ENCODE measurements around the gene VASH2.
A peak's percentile ranks its signal among the peaks of the same experiment; 100 is the strongest.

Gene VASH2

GRCh38 chr1:212982430-212983152 is 32.2 kb downstream of the VASH2 start:
- Histone ChIP-seq H3K4ac (ENCODE audit: low read depth in 1 of 2, low read length in 2 of 2) (no peak overlapping the region), H3K18ac (ENCODE audit: low read depth in 1 of 2, low read length in 2 of 2) (no peak overlapping the region), H2BK15ac (ENCODE audit: low read depth, poor library complexity, severe bottlenecking) (no peak overlapping the region), H3K9ac (ENCODE audit: low read length) (no peak overlapping the region), H3K36me3 (ENCODE audit: control insufficient read depth in 1 of 2, insufficient read depth in 2 of 2, low read depth in 1 of 2, low read length in 2 of 2) (no peaks in the 10 kb centered on the region), H3K4me3 (ENCODE audit: insufficient read depth in 1 of 2, low read depth in 1 of 2, low read length in 2 of 2) (no peak overlapping the region), H3K4me2 (ENCODE audit: low read length, poor library complexity, severe bottlenecking) (no peak overlapping the region), H2AFZ (ENCODE audit: low read depth, low read length) (no peak overlapping the region), H4K91ac (ENCODE audit: low read length) (no peak overlapping the region), H3K79me1 (replicated peaks; ENCODE audit: low read length, poor library complexity, severe bottlenecking) (no peaks in the 10 kb centered on the region), H2BK12ac (ENCODE audit: low read length in 2 of 2) (no peak overlapping the region), H4K8ac (ENCODE audit: low read length) (no peak overlapping the region), H3K27me3 (ENCODE audit: control insufficient read depth in 1 of 2, insufficient read depth in 1 of 2, low read length in 2 of 2) (peaks cover 0 to 67% of the 10 kb centered on the region in 2 experiments), H2BK5ac (ENCODE audit: low read depth, low read length, poor library complexity, severe bottlenecking) (no peak overlapping the region), H3K27ac (ENCODE audit: low read length, poor library complexity, severe bottlenecking) (no peak overlapping the region), H2AK5ac (ENCODE audit: low read length, severe bottlenecking) (no peak overlapping the region), H2BK120ac (ENCODE audit: low read depth, low read length) (no peak overlapping the region), H3K23ac (ENCODE audit: low read length in 2 of 2) (peak overlapping the region in 1 of 2 experiments; percentile 18), H3K9me3 (ENCODE audit: control insufficient read depth, low read length) (no peaks in the 10 kb centered on the region), H3K14ac (ENCODE audit: low read length in 2 of 2) (no peak overlapping the region), H3K4me1 (ENCODE audit: control insufficient read depth, insufficient read depth, low read depth, low read length) (peaks cover 7% of the 10 kb centered on the region)
- DNase-seq, result no peak
- WGBS, result 91% methylated on average over 4 of the region's 6 CpGs

GRCh38 chr1:212983482-212983881 is 33.1 kb downstream of the VASH2 start:
- Histone ChIP-seq H4K91ac (ENCODE audit: low read length) (no peak overlapping the region), H3K14ac (ENCODE audit: low read length in 2 of 2) (no peak overlapping the region), H3K18ac (ENCODE audit: low read depth in 1 of 2, low read length in 2 of 2) (no peak overlapping the region), H3K36me3 (ENCODE audit: control insufficient read depth in 1 of 2, insufficient read depth in 2 of 2, low read depth in 1 of 2, low read length in 2 of 2) (no peaks in the 10 kb centered on the region), H3K79me1 (replicated peaks; ENCODE audit: low read length, poor library complexity, severe bottlenecking) (no peaks in the 10 kb centered on the region), H2BK120ac (ENCODE audit: low read depth, low read length) (no peak overlapping the region), H3K4ac (ENCODE audit: low read depth in 1 of 2, low read length in 2 of 2) (no peak overlapping the region), H2BK15ac (ENCODE audit: low read depth, poor library complexity, severe bottlenecking) (no peak overlapping the region), H2BK12ac (ENCODE audit: low read length in 2 of 2) (no peak overlapping the region), H3K4me1 (ENCODE audit: control insufficient read depth, insufficient read depth, low read depth, low read length) (peaks cover 7% of the 10 kb centered on the region), H2AK5ac (ENCODE audit: low read length, severe bottlenecking) (no peak overlapping the region), H3K9me3 (ENCODE audit: control insufficient read depth, low read length) (no peaks in the 10 kb centered on the region), H4K8ac (ENCODE audit: low read length) (no peak overlapping the region), H2BK5ac (ENCODE audit: low read depth, low read length, poor library complexity, severe bottlenecking) (no peak overlapping the region), H3K27me3 (ENCODE audit: control insufficient read depth in 1 of 2, insufficient read depth in 1 of 2, low read length in 2 of 2) (peaks cover 0 to 58% of the 10 kb centered on the region in 2 experiments), H3K9ac (ENCODE audit: low read length) (no peak overlapping the region), H3K4me2 (ENCODE audit: low read length, poor library complexity, severe bottlenecking) (no peak overlapping the region), H3K23ac (ENCODE audit: low read length in 2 of 2) (no peak overlapping the region), H3K4me3 (ENCODE audit: insufficient read depth in 1 of 2, low read depth in 1 of 2, low read length in 2 of 2) (no peak overlapping the region), H3K27ac (ENCODE audit: low read length, poor library complexity, severe bottlenecking) (no peak overlapping the region), H2AFZ (ENCODE audit: low read depth, low read length) (no peak overlapping the region)
- 78% methylated on average over 2 of the region's 3 CpGs for WGBS
- no peak for DNase-seq

- DNase-seq, result no peak
- Histone ChIP-seq H3K4me2 (ENCODE audit: low read length, poor library complexity, severe bottlenecking) (no peak overlapping the region), H3K9ac (ENCODE audit: low read length) (no peak overlapping the region), H2BK5ac (ENCODE audit: low read depth, low read length, poor library complexity, severe bottlenecking) (no peak overlapping the region), H3K27ac (ENCODE audit: low read length, poor library complexity, severe bottlenecking) (no peak overlapping the region), H3K14ac (ENCODE audit: low read length in 2 of 2) (no peak overlapping the region), H3K23ac (ENCODE audit: low read length in 2 of 2) (no peak overlapping the region), H2BK120ac (ENCODE audit: low read depth, low read length) (no peak overlapping the region), H3K27me3 (ENCODE audit: control insufficient read depth in 1 of 2, insufficient read depth in 1 of 2, low read length in 2 of 2) (peaks cover 0 to 46% of the 10 kb centered on the region in 2 experiments), H3K79me1 (replicated peaks; ENCODE audit: low read length, poor library complexity, severe bottlenecking) (no peaks in the 10 kb centered on the region), H3K18ac (ENCODE audit: low read depth in 1 of 2, low read length in 2 of 2) (no peak overlapping the region), H3K4me1 (ENCODE audit: control insufficient read depth, insufficient read depth, low read depth, low read length) (peaks cover 7% of the 10 kb centered on the region), H4K8ac (ENCODE audit: low read length) (no peak overlapping the region), H4K91ac (ENCODE audit: low read length) (no peak overlapping the region), H3K36me3 (ENCODE audit: control insufficient read depth in 1 of 2, insufficient read depth in 2 of 2, low read depth in 1 of 2, low read length in 2 of 2) (peaks cover 0 to 5% of the 10 kb centered on the region in 2 experiments), H2AK5ac (ENCODE audit: low read length, severe bottlenecking) (no peak overlapping the region), H3K4ac (ENCODE audit: low read depth in 1 of 2, low read length in 2 of 2) (no peak overlapping the region), H2AFZ (ENCODE audit: low read depth, low read length) (no peak overlapping the region), H2BK12ac (ENCODE audit: low read length in 2 of 2) (no peak overlapping the region), H3K4me3 (ENCODE audit: insufficient read depth in 1 of 2, low read depth in 1 of 2, low read length in 2 of 2) (no peak overlapping the region), H3K9me3 (ENCODE audit: control insufficient read depth, low read length) (no peaks in the 10 kb centered on the region), H2BK15ac (ENCODE audit: low read depth, poor library complexity, severe bottlenecking) (no peak overlapping the region)
- 83% methylated on average over 1 of the region's 6 CpGs for WGBS
Measured at GRCh38 chr1:212984522-212985291, 34.4 kb downstream of the VASH2 start.

- Histone ChIP-seq H3K9ac (ENCODE audit: low read length) (no peak overlapping the region), H3K18ac (ENCODE audit: low read depth in 1 of 2, low read length in 2 of 2) (no peak overlapping the region), H4K91ac (ENCODE audit: low read length) (no peak overlapping the region), H3K9me3 (ENCODE audit: control insufficient read depth, low read length) (no peaks in the 10 kb centered on the region), H3K4me1 (ENCODE audit: control insufficient read depth, insufficient read depth, low read depth, low read length) (no peaks in the 10 kb centered on the region), H2BK15ac (ENCODE audit: low read depth, poor library complexity, severe bottlenecking) (no peak overlapping the region), H3K4me2 (ENCODE audit: low read length, poor library complexity, severe bottlenecking) (no peak overlapping the region), H2BK5ac (ENCODE audit: low read depth, low read length, poor library complexity, severe bottlenecking) (no peak overlapping the region), H3K79me1 (replicated peaks; ENCODE audit: low read length, poor library complexity, severe bottlenecking) (no peaks in the 10 kb centered on the region), H2AFZ (ENCODE audit: low read depth, low read length) (no peak overlapping the region), H2BK120ac (ENCODE audit: low read depth, low read length) (no peak overlapping the region), H3K27me3 (ENCODE audit: control insufficient read depth in 1 of 2, insufficient read depth in 1 of 2, low read length in 2 of 2) (peaks cover 0 to 33% of the 10 kb centered on the region in 2 experiments), H3K14ac (ENCODE audit: low read length in 2 of 2) (no peak overlapping the region), H3K36me3 (ENCODE audit: control insufficient read depth in 1 of 2, insufficient read depth in 2 of 2, low read depth in 1 of 2, low read length in 2 of 2) (peaks cover 0 to 13% of the 10 kb centered on the region in 2 experiments), H2BK12ac (ENCODE audit: low read length in 2 of 2) (no peak overlapping the region), H4K8ac (ENCODE audit: low read length) (no peak overlapping the region), H3K27ac (ENCODE audit: low read length, poor library complexity, severe bottlenecking) (no peak overlapping the region), H2AK5ac (ENCODE audit: low read length, severe bottlenecking) (no peak overlapping the region), H3K4me3 (ENCODE audit: insufficient read depth in 1 of 2, low read depth in 1 of 2, low read length in 2 of 2) (no peak overlapping the region), H3K4ac (ENCODE audit: low read depth in 1 of 2, low read length in 2 of 2) (no peak overlapping the region), H3K23ac (ENCODE audit: low read length in 2 of 2) (no peak overlapping the region)
- no peak for DNase-seq
- 97% methylated on average over 2 of the region's 2 CpGs for WGBS
Measured at GRCh38 chr1:212986551-212986950, 36.2 kb downstream of the VASH2 start.

Measured in mesenchymal stem cell (in vitro differentiated cells and primary cell).